NCI-H146 (cell line): ENCODE data around the gene RALGAPA1.
"Not testable (repeated sequence)": the region's sequence is repeated elsewhere in the genome, so short reads cannot be mapped to it uniquely, and the experiment has no call there.

Source experiments
- DNase-seq: peaks from one replicate; lab custom pipeline; 2025; lab: John Stamatoyannopoulos, UW

RALGAPA1 gene

DNA sequence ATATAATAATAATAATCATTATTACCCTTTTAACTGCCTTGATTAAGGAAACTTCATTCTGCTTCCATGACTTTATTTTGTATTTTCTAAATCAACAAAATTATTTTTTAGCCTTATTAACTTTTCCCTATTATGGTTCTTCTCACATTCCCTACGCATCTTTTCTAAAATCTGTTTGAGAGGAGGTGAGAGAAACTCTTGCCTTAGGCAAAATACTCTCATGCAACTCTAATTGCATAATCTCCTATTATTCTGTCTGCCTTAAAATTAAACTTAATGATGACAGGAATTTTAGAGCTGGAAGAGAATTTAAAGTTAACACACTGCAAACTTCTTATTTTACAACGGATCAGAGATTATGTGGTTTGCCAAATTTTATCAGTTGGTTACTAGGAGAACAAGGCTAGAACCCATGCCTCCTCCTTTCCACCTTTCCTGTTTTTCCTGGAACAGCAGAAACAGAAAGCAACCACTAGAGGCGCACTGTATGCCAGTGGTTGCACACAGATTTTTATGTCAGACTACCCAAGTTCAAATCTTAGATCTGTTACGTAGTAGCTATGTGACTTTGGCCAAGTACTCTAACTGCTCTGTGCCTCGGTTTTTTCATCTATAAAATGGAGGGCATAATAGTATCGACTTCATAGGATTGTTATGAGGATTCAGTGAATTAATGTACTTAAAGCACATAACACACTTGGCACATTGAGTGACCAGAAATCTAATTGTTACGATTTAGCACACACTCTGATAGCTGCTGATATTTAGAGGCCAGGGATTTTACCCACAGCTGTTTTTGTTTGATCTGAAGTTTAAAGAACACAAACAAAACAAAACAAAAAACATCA lies 12.7 kb upstream of the RALGAPA1 start:
- DNase-seq: peak; percentile 30

DNA sequence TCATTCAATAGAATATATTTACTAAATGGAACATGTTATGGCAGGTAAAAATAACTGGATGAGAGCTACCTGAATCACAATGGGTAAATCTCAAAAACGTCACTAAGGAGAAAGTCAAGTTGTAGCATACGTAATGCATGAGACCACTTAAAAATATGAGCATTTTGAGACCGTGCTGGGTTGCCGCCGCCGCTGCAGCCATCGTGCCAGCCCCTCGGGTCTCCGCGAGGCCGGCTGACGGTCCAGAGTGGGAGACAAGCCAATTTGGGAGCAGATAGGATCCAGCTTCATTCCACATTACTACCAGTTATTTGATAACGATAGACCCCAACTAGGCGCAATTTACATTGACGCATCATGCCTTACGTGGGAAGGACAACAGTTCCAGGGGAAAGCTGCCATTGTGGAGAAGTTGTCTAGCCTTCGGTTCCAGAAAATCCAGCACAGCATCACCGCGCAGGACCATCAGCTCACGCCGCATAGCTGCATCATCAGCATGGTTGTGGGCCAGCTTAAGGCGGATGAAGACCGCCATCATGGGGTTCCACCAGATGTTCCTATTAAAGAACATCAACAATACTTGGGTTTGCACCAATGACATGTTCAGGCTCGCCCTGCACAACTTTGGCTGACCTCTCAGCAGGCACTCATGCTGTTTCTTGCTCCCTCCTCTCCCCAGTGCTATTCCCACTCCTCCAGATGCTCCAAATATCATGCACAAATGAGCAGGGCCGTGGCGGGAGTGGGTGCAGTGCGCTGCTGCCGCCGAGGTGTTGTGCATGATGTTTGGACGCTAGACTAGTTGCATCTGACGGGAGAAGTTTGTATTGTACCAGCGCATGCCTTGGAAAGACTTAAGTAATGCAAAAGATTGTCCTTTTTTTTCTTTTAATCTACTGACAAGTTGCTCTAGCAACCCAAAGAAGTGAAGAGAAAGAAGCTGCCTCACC lies 10.8 kb upstream of the RALGAPA1 start:
- no peak for DNase-seq

DNA sequence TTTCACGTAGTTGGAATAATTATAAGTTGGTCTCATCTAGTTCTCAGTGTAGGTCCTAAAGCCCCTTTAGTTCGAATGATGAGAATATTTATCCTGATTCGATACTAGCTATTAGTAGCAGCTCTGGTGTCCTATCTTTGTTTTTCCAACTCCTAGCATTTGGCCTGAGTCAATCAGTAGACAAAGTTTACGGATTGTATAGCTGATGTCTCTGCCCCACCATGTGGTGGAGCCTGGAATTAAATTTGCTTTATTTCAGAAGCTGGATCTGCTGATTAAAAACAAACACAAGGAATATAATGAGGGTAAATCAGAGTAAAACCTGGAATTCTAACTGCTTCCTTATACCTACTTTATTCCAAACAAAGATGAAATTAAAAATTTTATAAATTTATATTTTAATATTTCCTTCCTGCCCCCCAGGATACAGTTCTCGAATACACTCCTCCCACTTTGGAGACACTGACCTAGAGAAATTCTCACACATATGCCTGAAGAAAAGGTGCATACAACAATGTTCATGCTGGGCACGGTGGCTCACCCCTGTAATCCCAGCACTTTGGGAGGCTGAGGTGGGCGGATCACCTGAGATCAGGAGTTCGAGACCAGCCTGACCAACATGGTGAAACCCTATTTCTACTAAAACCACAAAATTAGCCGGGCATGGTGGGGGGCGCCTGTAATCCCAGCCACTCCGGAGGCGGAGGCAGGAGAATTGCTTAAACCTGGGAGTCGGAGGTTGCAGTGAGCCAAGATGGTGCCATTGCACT lies 9.4 kb upstream of the RALGAPA1 start:
- peak; percentile 14 for DNase-seq

DNA sequence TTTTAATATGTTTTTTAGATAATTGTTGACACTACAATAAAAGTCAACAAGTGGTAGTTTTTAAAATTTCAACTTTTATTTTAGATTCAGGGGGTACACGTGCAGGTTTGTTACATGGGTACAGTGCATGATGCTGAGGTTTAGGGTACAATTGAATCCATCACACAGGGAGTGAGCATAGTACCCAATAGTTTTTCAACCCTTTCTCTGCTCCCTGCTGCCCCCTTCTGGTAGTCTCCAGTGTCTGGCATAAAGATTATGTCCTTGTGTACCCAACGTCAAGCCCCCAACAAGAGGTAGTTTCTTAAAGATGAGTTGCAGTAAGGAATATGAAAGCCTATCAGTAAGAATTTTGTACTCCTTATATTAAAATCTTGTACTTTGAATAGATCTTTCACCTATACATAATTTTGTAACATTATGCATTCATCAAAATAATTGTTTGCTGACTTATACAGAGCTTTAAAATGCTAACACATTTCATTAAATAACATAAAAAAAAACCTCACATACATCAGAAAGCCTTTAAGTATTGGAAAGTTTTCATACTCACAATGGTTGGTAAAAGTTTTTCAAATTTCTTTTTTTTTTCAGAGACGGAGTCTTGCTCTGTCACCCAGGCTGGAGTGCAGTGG lies 5.4 kb upstream of the RALGAPA1 start:
- DNase-seq: peak; percentile 43

DNA sequence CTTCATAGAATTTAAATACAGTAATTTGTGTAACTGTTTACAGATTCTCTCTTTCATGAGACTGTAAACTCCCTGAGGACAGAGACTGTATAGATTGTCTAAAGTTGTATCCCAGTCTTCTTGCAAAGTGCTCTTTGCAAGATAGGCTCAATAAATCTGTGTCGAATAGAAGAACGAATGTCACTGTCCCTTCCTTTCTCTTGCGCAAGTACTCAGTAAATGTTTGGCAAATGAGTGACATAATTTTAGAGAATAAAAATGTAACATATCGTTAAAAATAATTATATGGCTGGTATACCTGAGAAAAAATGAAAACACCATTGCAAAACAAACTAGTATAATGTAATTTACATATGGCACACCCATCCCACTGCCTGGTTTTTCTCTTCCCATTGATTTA lies 1.9 kb upstream of the RALGAPA1 start:
- DNase-seq: no peak

DNA sequence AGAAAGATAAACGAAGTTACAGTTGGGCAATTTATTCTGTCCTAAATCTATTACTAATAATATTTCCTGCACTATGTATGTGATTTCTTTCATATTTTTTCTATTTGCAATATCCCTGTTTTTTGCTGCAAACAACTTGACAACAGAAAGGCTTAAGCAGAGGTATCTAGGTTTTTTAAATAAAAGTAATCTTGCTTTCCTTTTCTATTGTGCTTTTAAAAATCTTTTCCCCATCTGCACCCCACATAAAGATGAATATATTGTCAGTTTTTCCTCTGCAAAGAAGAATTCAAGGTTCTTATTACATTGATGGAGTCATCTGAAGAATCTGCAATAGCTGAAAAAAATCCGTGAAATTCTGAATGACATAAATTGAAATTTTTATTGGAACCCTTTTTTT lies 502 bp upstream of the RALGAPA1 start:
- DNase-seq: no peak

DNA sequence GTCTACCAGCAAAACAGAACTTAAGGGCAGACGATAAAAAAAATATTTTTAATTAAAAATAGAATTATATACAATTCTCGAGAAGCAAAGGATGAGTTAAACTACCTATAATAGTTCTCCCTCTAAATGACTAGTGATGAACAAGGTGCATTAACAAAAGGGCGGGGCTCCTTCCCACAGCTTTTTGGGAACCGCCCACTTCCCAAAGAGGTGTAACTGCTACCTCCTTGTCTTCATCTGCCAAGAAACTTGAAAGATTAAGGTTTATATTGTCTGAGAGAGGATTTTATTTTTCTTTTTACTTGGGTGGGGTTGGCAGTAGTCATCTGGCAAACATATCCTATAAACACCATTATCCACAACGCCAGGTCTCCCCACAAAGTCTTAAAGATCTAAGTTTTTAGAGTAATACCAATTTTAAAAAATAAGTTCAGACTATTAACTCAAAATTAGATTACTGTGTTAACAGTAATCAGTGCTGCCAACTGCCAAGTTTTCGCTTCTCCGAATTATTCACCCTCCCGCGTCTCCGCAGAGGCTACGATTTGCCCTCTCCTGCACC lies 938 bp downstream of the RALGAPA1 start:
- DNase-seq: peak; percentile 23

DNA sequence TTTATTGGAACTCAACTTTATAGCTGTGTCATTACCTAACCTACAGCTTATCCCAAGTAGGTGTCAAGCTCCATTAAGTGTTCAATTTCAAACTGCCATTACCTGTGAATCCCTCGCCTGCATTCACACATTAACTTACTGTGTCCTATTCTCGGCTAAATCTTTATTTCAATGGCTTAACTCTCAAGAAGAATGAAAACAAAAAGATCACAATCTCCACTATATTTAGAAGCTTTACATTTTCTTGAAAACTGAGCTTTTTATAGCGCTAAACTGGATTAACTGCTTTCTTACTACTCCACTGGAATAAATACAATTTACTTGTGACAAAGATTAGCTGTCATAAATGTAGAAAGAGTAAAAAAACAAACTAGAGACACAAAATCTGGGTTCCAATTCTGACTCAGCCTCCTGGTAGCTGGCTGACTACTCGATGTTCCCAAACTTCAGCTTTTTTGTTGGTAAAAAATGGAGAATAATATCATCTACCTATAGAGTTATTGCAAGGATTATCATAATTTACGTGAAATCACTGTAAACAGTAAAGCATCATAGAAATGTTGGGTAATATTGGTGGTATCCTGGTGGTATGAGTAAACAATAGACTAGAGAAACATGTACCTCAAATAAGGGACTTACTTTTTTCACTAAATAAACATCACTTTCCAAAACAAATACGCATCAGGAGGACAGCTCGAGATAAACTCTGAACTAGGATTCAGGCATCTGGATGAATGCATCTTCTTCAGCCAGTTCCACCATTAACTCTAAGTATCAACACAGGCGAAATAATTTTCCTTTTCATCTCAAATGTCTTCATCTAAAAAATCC lies 1.7 kb downstream of the RALGAPA1 start:
- DNase-seq: no peak

DNA sequence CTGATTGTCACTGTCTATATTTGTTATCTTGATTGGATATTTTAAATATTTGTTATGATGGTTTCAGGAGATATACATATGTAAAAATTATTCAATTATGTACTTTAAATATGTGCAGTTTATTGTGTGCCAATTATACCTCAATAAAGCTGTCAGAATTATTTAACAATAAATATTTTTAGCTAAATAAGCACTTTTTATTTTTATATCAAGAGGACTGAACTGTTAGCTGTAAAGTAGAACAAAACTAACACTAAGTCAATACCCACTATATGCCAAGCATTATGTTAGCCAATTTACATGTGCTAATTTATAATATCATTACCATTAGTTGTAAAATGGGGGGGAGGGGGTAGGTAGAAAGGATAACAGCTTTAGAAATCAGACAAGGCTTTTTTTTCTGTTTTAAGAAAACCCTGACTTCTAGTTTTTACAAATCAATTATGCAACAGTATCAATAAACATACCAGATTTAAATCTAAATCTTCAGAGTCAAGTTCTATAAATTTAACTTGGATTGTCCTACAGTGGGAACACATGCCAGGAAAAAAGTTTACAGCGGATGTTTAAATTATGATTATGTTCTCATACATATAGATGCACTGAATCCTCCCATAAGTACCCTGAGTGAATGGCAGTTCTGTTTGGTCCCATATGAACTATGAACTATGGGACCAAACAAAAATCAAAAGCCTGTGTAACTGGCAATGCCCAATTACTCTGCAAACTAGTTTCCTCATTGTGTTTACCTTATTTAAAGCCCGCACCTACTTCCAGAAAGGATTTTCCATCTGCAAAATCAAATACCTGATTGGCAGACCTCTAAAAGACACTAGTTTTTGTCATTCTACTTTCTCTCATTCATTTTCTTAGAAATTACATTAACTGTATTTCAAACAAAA lies 2.8 kb downstream of the RALGAPA1 start:
- no peak for DNase-seq

DNA sequence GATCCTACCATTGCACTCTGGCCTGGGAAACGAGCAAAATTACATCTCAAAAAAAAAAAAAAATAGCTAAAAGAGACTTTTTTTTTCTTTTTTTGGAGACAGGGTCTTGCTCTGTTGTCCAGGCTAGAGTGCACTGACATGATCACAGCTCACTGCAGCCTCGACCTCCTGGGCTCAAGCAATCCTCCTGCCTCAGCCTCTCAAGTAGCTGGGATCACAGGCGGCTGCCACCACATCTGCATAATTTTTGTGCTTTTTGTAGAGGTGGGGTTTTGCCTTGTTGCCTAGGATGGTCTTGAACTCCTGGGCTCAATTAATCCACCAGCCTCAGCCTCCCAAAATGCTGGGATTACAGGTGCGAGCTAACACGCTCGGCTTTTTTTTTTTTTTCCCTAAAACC lies 11.3 kb downstream of the RALGAPA1 start:
- DNase-seq: no peak

DNA sequence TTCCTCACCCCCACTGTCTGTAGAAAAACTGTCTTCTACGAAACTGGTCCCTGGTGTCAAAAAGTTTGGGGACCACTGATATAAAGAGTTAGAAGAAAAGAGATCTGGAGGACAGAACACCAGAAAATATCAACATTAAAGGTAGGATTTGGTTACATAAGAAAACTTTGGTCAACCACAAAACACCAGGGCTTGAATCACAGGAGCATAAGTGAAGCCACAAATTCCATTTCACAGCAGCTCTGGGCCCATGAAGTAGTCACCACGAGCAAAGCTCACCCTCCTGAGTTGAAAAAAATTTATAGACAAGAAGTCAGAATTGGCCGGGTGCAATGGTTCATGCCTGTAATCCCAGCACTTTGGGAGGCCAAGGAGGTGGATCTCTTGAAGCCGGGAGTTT lies 19.4 kb downstream of the RALGAPA1 start:
- no peak for DNase-seq

DNA sequence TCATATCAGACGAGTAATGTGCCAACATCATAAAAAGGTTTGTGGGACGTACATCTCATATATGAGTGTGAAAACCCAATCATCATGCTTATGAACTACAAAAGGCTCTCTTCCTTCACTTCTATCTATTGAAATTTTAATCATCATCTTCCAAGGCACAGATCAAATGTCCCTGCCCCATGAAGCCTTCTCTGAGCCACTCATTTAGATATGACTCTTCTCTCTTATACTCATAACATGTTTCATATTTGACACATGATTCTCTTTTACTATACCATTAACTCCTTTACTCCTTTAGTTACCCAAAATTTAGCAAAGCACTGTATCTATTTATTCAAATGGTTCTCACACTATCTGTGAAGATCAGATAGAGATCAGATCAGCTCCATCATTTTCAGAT lies 22.2 kb downstream of the RALGAPA1 start:
- DNase-seq: no peak

DNA sequence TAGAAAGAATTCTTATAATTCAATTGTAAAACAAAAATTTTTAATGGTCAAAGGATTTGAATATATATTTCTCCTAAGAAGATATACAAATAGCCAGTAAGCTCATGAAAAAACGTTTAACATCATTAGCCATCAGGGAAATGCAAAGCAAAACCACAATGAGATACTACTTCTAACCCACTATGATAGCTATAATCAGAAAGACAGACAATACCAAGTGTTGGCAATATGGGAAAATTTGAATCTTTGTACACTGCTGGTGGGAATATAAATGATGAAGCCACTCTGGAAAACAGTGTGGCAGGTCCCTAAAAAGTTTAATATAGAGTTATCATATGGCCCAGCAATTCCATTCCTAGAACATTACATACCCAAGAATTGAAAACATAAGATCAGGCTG lies 25.4 kb downstream of the RALGAPA1 start:
- no peak for DNase-seq

DNA sequence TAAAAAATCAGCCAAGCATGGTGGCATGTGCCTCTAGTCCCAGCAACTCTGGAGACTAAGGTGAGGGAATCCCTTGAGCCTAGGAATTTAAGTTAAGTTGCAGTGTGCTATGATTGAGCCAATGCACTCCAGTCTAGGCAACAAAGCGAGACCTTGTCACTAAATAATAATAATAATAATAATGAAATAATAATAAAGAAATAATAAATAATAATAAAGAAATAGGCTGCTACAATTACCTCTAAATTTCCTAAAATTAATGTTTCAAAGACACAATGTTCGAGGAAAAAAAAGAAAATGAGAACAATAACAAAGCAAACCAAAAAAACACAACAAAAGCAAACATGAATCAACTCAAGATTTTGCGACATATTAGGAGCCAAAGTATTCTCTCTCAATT lies 29.7 kb downstream of the RALGAPA1 start:
- no peak for DNase-seq

DNA sequence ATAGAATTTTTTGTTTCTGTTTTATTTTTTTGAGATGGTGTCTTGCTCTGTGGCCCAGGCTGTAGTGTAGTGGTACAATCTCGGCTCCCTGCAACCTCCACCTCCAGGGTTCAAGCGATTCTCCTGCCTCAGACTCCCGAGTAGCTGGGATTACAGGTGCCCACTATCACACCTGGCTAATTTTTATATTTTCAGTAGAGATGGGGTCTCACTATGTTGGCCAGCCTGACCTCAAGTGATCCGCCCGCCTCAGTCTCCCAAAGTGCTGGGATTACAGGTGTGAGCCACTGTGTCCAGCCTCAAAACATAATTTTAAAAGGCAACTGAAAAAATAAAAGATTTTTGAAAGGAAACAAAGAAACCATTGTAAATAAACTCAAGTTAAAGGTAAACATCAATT lies 31.5 kb downstream of the RALGAPA1 start:
- not testable (repeated sequence) for DNase-seq

DNA sequence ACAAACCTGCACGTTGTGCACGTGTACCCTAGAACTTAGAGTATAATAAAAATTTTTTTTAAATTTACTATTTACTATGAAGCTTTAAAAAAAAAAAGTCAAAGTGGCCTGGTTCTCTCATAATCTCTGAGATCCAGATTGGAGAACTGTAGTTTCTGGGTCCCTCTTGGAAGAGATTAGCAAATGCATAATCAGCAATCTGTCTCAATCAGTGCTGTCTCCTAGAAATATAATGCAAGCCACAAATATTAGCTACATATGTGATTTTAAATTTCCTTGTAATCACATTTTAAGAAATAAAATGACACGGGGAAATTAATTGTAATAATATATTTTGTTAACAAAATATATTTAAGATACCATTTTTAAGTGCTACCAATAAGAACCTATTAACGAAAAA lies 32.3 kb downstream of the RALGAPA1 start:
- no peak for DNase-seq

DNA sequence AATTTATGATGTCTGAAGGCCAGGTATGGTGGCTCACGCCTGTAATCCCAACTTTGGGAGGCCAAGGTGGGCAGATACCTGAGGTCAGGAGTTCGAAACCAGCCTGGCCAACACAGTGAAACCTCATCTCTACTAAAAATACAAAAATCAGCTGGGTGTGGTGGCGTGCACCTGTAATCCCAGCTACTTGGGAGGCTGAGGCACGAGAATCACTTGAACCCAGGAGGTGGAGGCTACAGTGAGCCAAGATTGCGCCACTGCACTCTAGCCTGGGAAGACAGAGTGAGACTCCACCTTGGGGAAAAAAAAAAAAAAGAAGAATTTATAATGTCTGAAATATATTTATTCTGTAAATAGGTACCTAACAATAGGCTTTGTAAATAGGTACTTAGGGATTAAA lies 33.0 kb downstream of the RALGAPA1 start:
- DNase-seq: not testable (repeated sequence)

DNA sequence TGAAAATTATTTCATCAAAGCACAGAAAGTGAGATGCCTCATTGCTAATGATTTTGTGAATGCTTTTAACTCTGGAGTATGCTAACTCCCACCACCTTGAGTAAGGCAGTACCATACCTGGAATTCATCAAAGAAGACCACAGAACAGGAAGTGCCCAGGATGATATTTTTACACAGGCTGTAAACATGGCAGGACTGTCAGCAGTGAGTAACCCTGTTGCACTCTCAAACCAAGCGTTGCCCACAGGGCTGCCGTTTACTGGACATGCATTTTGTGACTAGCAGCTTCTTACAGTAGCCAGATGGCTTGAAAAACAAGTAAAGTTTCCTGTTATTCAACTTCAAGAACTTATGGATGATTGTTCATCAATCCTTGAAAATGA lies 42.4 kb downstream of the RALGAPA1 start:
- no peak for DNase-seq

DNA sequence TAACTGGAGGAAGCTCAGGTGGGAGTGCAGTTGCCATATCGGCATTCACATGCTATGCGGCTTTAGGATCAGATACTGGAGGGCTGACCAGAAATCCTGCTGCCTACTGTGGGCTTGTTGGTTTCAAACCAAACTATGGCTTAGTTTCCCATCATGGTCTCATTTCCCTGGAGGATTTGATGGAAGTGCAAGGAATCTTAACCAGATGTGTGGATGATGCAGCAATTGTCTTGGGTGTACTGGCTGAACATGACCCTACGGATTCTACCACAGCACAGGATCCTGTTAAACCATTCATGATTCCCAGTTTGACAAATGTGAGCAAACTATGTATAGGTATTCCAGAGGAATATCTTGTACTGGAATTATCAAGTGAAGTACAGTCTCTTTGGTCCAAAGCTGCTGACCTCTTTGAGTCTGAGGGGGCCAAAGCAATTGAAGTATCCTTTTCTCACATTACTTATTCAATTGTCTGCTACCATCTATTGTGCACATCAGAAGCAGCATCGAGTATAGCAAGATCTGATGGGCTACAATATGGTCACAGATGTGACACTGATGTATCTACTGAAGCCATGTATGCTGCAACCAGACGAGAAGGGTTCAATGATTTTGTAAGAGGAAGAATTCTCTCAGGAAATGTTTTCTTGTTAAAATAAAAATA lies 42.9 kb downstream of the RALGAPA1 start:
- no peak for DNase-seq
